OCI-LY7 (cell line): Measurements from ENCODE around the gene ABI3BP.

Experiments
- EZH2phosphoT487 ChIP-seq: fragments of 200-600 bp; sonication (generic); IDR thresholded peaks from 2 replicates; pipeline ENCODE4 v1.6.1; 2018; ENCODE audit warnings: low read depth, borderline replicate concordance, mild to moderate bottlenecking, mixed run types, antibody characterized with exemption, low read length, moderate library complexity, mixed read lengths
- TF ChIP-seq, protein P1 (sequence below): fragments of 200-600 bp; sonication (generic); conservative IDR thresholded peaks from 2 replicates; pipeline ENCODE4 v1.5.1; 2014; ENCODE audit warnings: mild to moderate bottlenecking, antibody characterized with exemption, low read length, moderate library complexity, mixed read lengths

GRCh38 chr3:100754563-100755334 is 238.5 kb downstream of the ABI3BP start:
- TF ChIP-seq, protein P1, sequence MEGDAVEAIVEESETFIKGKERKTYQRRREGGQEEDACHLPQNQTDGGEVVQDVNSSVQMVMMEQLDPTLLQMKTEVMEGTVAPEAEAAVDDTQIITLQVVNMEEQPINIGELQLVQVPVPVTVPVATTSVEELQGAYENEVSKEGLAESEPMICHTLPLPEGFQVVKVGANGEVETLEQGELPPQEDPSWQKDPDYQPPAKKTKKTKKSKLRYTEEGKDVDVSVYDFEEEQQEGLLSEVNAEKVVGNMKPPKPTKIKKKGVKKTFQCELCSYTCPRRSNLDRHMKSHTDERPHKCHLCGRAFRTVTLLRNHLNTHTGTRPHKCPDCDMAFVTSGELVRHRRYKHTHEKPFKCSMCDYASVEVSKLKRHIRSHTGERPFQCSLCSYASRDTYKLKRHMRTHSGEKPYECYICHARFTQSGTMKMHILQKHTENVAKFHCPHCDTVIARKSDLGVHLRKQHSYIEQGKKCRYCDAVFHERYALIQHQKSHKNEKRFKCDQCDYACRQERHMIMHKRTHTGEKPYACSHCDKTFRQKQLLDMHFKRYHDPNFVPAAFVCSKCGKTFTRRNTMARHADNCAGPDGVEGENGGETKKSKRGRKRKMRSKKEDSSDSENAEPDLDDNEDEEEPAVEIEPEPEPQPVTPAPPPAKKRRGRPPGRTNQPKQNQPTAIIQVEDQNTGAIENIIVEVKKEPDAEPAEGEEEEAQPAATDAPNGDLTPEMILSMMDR: no peak
- no peak for TF ChIP-seq EZH2phosphoT487
